ENCODE measurements around the gene C11orf71. TPM values are rescaled to one million over a fixed set of nuclear protein-coding genes. Genes with fewer than 3 reads are reported as not detected.

Gene C11orf71
- total RNA-seq, 1 experiment from 2014 or later: 3.7 TPM

- no peaks in the 10 kb centered on the region for H3K9me2 ChIP-seq (ENCODE audit: insufficient read depth)
- H3K4me1 ChIP-seq (replicated peaks; ENCODE audit: insufficient read depth): peaks cover 13% of the 10 kb centered on the region
- no TSS peak for BruUV-seq (replicated peaks)
- H3K27me3 ChIP-seq (ENCODE audit: insufficient read depth, low read depth): no peaks in the 10 kb centered on the region
- H3K4me3 ChIP-seq: no peak overlapping the region
- no peak overlapping the region; the same call in 1 of the 2 replicates for H2AFZ ChIP-seq
- POLR2A ChIA-PET (ENCODE audit: unreplicated experiment): interaction anchor here (0.5 to 1.1 kb wide), 2 partner anchors 16 to 22 kb away, joined by 4 to 8 read pairs; partner anchors contain the start of genes RBM7 and REXO2
- H3K36me3 ChIP-seq (ENCODE audit: low read depth): no peaks in the 10 kb centered on the region
- DNase-seq: peak; percentile 61 to 88
- no peaks in the 10 kb centered on the region for H3K79me2 ChIP-seq (ENCODE audit: low read depth)
- no peaks in the 10 kb centered on the region for H4K20me1 ChIP-seq (ENCODE audit: insufficient read depth)
- CTCF ChIA-PET: no interaction called here
- H3K4me2 ChIP-seq: no peak overlapping the region; the same call in 1 of the 2 replicates
- peak overlapping the region; percentile 31 for H3K27ac ChIP-seq
- intact Hi-C loops (cut with micrococcal nuclease; ENCODE audit: unreplicated experiment): loop anchor here (1.0 to 2.0 kb wide), 2 partner anchors 16 to 22 kb away; partner anchors contain the start of genes C11orf71 and RBM7
- TF ChIP-seq EZH2 (IDR thresholded peaks at IDR 0.05; ENCODE audit: low read depth) (no peak), CTCF (conservative IDR thresholded peaks at IDR 0.05) (no peak)
- H3F3A ChIP-seq (ENCODE audit: insufficient read depth, low read depth): peaks cover 15% of the 10 kb centered on the region
- no peaks in the 10 kb centered on the region for H3K9me3 ChIP-seq (ENCODE audit: insufficient read depth, low read depth)
Observed at GRCh38 chr11:114416441-114416961, 16.2 kb upstream of the C11orf71 start.

- Histone ChIP-seq H3K36me3 (ENCODE audit: low read depth) (no peaks in the 10 kb centered on the region), H3F3A (ENCODE audit: insufficient read depth, low read depth) (peaks cover 15% of the 10 kb centered on the region), H3K9me2 (ENCODE audit: insufficient read depth) (no peaks in the 10 kb centered on the region), H3K4me3 (no peak overlapping the region), H3K27me3 (ENCODE audit: insufficient read depth, low read depth) (no peaks in the 10 kb centered on the region), H3K9me3 (ENCODE audit: insufficient read depth, low read depth) (no peaks in the 10 kb centered on the region), H3K4me2 (no peak overlapping the region), H3K4me1 (replicated peaks; ENCODE audit: insufficient read depth) (peaks cover 13% of the 10 kb centered on the region), H3K79me2 (ENCODE audit: low read depth) (no peaks in the 10 kb centered on the region), H3K27ac (no peak overlapping the region), H2AFZ (no peak overlapping the region), H4K20me1 (ENCODE audit: insufficient read depth) (peaks cover under 1% of the 10 kb centered on the region; the same call in 1 of the 2 replicates)
- ChIA-PET POLR2A (ENCODE audit: unreplicated experiment) (no interaction called here), CTCF (no interaction called here)
- DNase-seq: no peak
- TF ChIP-seq EZH2 (IDR thresholded peaks at IDR 0.05; ENCODE audit: low read depth) (no peak), CTCF (conservative IDR thresholded peaks at IDR 0.05) (no peak)
- intact Hi-C loops (cut with micrococcal nuclease; ENCODE audit: unreplicated experiment): no loop called here
- no TSS peak for BruUV-seq (replicated peaks)
Observed at GRCh38 chr11:114413958-114414357, 13.6 kb upstream of the C11orf71 start.

- no peak overlapping the region for H3K4me2 ChIP-seq
- H3K4me1 ChIP-seq (replicated peaks; ENCODE audit: insufficient read depth): peaks cover 13% of the 10 kb centered on the region
- peaks cover 6% of the 10 kb centered on the region for H3K36me3 ChIP-seq (ENCODE audit: low read depth)
- H3F3A ChIP-seq (ENCODE audit: insufficient read depth, low read depth): peaks cover 15% of the 10 kb centered on the region
- ChIA-PET CTCF (no interaction called here), POLR2A (ENCODE audit: unreplicated experiment) (no interaction called here)
- no peaks in the 10 kb centered on the region for H3K9me3 ChIP-seq (ENCODE audit: insufficient read depth, low read depth)
- H3K79me2 ChIP-seq (ENCODE audit: low read depth): no peaks in the 10 kb centered on the region
- H3K27me3 ChIP-seq (ENCODE audit: insufficient read depth, low read depth): no peaks in the 10 kb centered on the region
- no peaks in the 10 kb centered on the region for H3K9me2 ChIP-seq (ENCODE audit: insufficient read depth)
- no peak overlapping the region for H3K27ac ChIP-seq
- no peak for DNase-seq
- H3K4me3 ChIP-seq: no peak overlapping the region
- no peak overlapping the region for H2AFZ ChIP-seq
- H4K20me1 ChIP-seq (ENCODE audit: insufficient read depth): peaks cover 5% of the 10 kb centered on the region; the same call in 1 of the 2 replicates
- no TSS peak for BruUV-seq (replicated peaks)
- TF ChIP-seq CTCF (conservative IDR thresholded peaks at IDR 0.05) (no peak), EZH2 (IDR thresholded peaks at IDR 0.05; ENCODE audit: low read depth) (no peak)
- intact Hi-C loops (cut with micrococcal nuclease; ENCODE audit: unreplicated experiment): no loop called here
Observed at GRCh38 chr11:114412946-114413345, 12.6 kb upstream of the C11orf71 start.
